Body of pancreas (tissue), 4 donors: ENCODE results near the gene KPNA6. TPM values are rescaled to one million over a fixed set of nuclear protein-coding genes. Genes with fewer than 3 reads are reported as not detected.

Source experiments
- ATAC-seq: fragments of 150-250 bp; one replicate; pipeline ENCODE4 v1.9.1; 2016
- DNase-seq, 4 donors: peaks; one replicate each; pipeline ENCODE4 v3.0.0-alpha.2; 2019
- H3K27ac ChIP-seq, 4 donors: fragments of 200-600 bp; sonication (generic); 1 replicate in 3 of 4; 2 replicates in 1 of 4; pipeline versions ENCODE4 v1.5.1 to v1.6.1; 2016 to 2019; ENCODE audit warnings: mild to moderate bottlenecking in 1 of 4, mixed read lengths in 1 of 4, moderate library complexity in 1 of 4
- H3K27me3 ChIP-seq, 2 donors: fragments of 200-600 bp; sonication (generic); one replicate each; pipeline ENCODE4 v1.6.0; 2016; ENCODE audit warnings: mild to moderate bottlenecking in 1 of 2
- H3K36me3 ChIP-seq, 2 donors: fragments of 200-600 bp; sonication (generic); replicated peaks in 1 of 2; 2 replicates each; pipeline ENCODE4 v1.5.1; 2016; ENCODE audit warnings: low read depth in 2 of 2; ENCODE audit not compliant: insufficient read depth in 1 of 2
- H3K4me1 ChIP-seq: fragments of 200-600 bp; sonication (generic); one replicate; pipeline ENCODE4 v1.6.0; 2016
- H3K4me3 ChIP-seq, 2 donors: fragments of 200-600 bp; sonication (generic); 1 replicate in 1 of 2; 2 replicates in 1 of 2; pipeline ENCODE4 v1.5.1; 2016 to 2019
- H3K9me3 ChIP-seq, 3 donors: fragments of 200-600 bp; sonication (generic); 1 replicate in 2 of 3; 2 replicates in 1 of 3; pipeline ENCODE4 v1.5.1; 2016
- CTCF ChIP-seq, 7 experiments: fragments of 450-650 bp in 4 of 7; fragments of 200-600 bp in 3 of 7; sonication (generic) in 3 of 7; IDR thresholded peaks; one replicate each; pipeline ENCODE4 v1.5.1; 2016 to 2019; ENCODE audit warnings: antibody characterized with exemption in 7 of 7
- POLR2A ChIP-seq, 3 donors: fragments of 450-650 bp; IDR thresholded peaks; one replicate each; pipeline ENCODE4 v1.6.1; 2016; ENCODE audit warnings: antibody characterized with exemption in 3 of 3, mild to moderate bottlenecking in 2 of 3
- WGBS, 2 donors: methylation state at CpG; one replicate each; pipeline ENCODE4 v1.1.5; 2017; 5-methylcytosine and 5-hydroxymethylcytosine counted together
- intact Hi-C: fragments of 100-400 bp; cut with DNase I; formaldehyde crosslinking; loops from one replicate; pipeline ENCODE4 v1.15.1; 2023
- total RNA-seq, 2 donors: library from RNA; depleted of rRNA; stranded (reverse); fragments of >200 nt; gene quantifications; one replicate each; pipeline ENCODE4 v1.1.0, GENCODE V29; 2016

The KPNA6 gene
- total RNA-seq, 2 donors from 2014 or later = 15.8 to 20.5 TPM

DNA sequence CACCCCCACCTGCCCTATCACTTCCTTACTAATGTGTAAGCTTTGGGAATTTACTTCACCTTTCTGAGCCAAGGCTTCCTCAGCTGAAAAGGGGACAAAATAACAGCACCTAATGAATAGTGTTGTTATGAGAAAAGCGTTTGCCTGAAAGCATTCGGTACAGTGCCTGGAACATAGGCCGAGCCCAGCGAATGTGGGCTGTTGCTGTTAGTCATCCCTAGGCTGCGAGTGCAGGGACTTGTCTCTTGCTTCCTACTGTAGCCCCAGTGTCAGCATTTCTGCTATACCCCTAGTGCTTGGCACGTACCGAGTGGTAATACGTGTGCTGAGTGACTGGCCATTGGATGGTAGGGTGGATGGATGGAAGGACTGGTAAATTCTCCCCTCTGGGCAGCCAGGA lies 16.7 kb upstream of the KPNA6 start:
- Histone ChIP-seq H3K27me3 (no peaks in the 10 kb centered on the region), H3K36me3 (peaks cover 0 to 2% of the 10 kb centered on the region in 2 donors), H3K27ac (no peak overlapping the region), H3K9me3 (no peaks in the 10 kb centered on the region), H3K4me3 (no peak overlapping the region), H3K4me1 (no peaks in the 10 kb centered on the region)
- intact Hi-C loops = no loop called here
- WGBS, 2 donors = 89 to 96% methylated on average over 6 to 8 of the region's 8 CpGs
- DNase-seq = no peak
- TF ChIP-seq POLR2A (IDR thresholded peaks at IDR 0.05) (no peak), CTCF (IDR thresholded peaks at IDR 0.05) (no peak)
- no peak for ATAC-seq

DNA sequence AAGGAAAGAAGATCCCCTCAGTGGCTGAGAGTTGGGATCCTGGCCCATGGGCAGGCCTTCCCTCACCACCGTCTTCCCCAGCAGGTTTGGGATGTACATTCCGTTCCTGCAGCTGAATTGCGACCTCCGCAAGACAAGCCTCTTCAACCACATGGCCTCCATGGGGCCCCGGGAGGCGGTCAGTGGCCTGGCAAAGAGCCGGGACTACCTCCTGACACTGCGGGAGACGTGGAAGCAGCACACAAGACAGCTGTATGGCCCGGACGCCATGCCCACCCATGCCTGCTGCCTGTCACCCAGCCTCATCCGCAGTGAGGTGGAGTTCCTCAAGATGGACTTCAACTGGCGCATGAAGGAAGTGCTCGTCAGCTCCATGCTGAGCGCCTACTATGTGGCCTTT lies 16.3 kb upstream of the KPNA6 start:
- TF ChIP-seq CTCF (IDR thresholded peaks at IDR 0.05) = no peak
- 91 to 96% methylated on average over 9 to 15 of the region's 15 CpGs for WGBS, 2 donors
- Histone ChIP-seq H3K27ac (no peak overlapping the region), H3K36me3 (peaks cover 0 to 2% of the 10 kb centered on the region in 2 donors), H3K27me3 (no peaks in the 10 kb centered on the region), H3K4me1 (no peaks in the 10 kb centered on the region), H3K4me3 (no peak overlapping the region), H3K9me3 (no peaks in the 10 kb centered on the region)
- no peak for ATAC-seq
- DNase-seq = no peak
- intact Hi-C loops = no loop called here

GRCh38 chr1:32094746-32095521 lies 12.9 kb upstream of the KPNA6 start:
- H3K4me3 ChIP-seq = no peak overlapping the region
- intact Hi-C loops = no loop called here
- no peak for TF ChIP-seq POLR2A (IDR thresholded peaks at IDR 0.05)
- no peak for TF ChIP-seq CTCF (IDR thresholded peaks at IDR 0.05)
- H3K4me1 ChIP-seq = no peaks in the 10 kb centered on the region
- ATAC-seq (peak; percentile 55), DNase-seq (peak; percentile 41 to 93 (median 78))
- peak overlapping the region in 3 of 4 donors; percentile 25 to 76 (median 62) for H3K27ac ChIP-seq
- H3K27me3 ChIP-seq = no peaks in the 10 kb centered on the region
- peaks cover 0 to 2% of the 10 kb centered on the region in 2 donors for H3K36me3 ChIP-seq
- 63 to 85% methylated on average over 11 of the region's 11 CpGs for WGBS, 2 donors
- H3K9me3 ChIP-seq = no peaks in the 10 kb centered on the region

- ATAC-seq (no peak), DNase-seq (no peak)
- no peaks in the 10 kb centered on the region for H3K9me3 ChIP-seq
- TF ChIP-seq POLR2A (IDR thresholded peaks at IDR 0.05) (no peak), CTCF (IDR thresholded peaks at IDR 0.05) (no peak)
- H3K27ac ChIP-seq = no peak overlapping the region
- intact Hi-C loops = no loop called here
- no peaks in the 10 kb centered on the region for H3K27me3 ChIP-seq
- peaks cover 0 to 2% of the 10 kb centered on the region in 2 donors for H3K36me3 ChIP-seq
- WGBS, 2 donors = 86 to 92% methylated on average over 4 of the region's 4 CpGs
- no peak overlapping the region for H3K4me3 ChIP-seq
- no peaks in the 10 kb centered on the region for H3K4me1 ChIP-seq
These were observed 8.4 kb upstream of the KPNA6 start for GRCh38 chr1:32099426-32099825.

- TF ChIP-seq POLR2A (IDR thresholded peaks at IDR 0.05) (no peak), CTCF (IDR thresholded peaks at IDR 0.05) (no peak)
- WGBS, 2 donors = 88 to 90% methylated on average over 10 of the region's 10 CpGs
- no peaks in the 10 kb centered on the region for H3K27me3 ChIP-seq
- no peak overlapping the region for H3K27ac ChIP-seq
- no peaks in the 10 kb centered on the region for H3K36me3 ChIP-seq
- DNase-seq (no peak), ATAC-seq (no peak)
- H3K9me3 ChIP-seq = no peaks in the 10 kb centered on the region
- no peak overlapping the region for H3K4me3 ChIP-seq
- no peaks in the 10 kb centered on the region for H3K4me1 ChIP-seq
- intact Hi-C loops = no loop called here
These were observed 7.5 kb upstream of the KPNA6 start for GRCh38 chr1:32100359-32100758.
